ENCODE measurements around the gene INO80C. TPM values are rescaled to one million over a fixed set of nuclear protein-coding genes. Genes with fewer than 3 reads are reported as not detected.

INO80C gene
- polyA plus RNA-seq, 12 donors, result 16.9 to 33.2 (median 27.0) TPM; not detected in 1

DNA sequence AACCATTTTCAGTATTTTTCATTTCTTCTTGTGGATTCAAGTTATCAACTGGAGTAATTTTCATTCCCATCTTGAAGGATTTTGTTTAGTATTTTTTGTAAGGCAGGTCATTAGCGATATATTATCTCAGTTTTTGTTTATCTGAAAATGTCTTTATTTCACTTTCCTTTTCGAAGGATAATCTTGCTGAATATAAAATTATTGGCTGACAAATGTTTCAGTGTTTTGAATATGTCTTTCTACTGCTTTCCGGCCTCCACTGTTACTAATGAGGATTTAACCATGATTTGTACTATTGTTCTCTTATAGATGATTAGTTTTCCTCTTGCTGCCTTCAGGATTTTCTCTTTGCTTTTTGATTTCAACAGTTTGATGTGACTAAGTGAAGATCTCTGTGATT, 62.4 kb downstream of the INO80C start:
- DNase-seq, result no peak

DNA sequence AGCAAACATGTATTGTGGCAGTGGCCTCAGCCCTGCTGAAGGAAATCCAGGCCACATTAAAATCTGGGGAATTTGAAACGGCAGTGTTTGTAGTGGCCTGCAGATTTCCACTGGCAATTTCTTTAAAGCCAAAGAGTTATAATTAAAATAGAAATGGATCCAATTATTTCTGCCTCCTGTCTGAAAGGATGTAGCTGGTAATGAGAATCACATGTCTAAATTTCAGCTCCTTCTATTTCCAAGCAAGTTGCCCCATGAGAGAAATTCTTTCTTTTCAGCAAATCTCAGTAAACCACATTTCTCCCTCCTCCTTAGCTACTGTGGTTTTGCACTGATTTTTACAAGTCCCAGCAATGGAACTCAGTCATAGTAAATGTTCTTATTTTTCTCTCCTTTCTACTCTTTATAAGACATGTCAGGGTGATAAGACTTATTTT, 65.2 kb downstream of the INO80C start:
- no peak for DNase-seq

DNA sequence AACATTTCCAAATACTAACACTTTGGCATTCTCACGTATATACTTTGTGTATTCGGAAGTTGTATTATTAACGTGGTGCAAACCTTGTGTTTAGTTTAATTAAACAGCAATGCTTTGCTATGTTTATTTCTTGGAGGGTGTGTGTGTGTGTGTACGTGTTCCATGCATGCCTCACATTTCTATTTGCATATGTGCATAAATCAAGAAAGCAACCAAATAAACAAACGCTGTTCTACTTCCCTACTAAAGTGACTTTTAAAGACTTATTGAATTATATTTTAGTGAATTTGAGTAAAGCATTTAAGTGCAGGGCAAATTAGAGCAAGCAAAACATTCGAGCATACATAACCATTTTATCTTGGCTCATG, 66.4 kb downstream of the INO80C start:
- no peak for DNase-seq

DNA sequence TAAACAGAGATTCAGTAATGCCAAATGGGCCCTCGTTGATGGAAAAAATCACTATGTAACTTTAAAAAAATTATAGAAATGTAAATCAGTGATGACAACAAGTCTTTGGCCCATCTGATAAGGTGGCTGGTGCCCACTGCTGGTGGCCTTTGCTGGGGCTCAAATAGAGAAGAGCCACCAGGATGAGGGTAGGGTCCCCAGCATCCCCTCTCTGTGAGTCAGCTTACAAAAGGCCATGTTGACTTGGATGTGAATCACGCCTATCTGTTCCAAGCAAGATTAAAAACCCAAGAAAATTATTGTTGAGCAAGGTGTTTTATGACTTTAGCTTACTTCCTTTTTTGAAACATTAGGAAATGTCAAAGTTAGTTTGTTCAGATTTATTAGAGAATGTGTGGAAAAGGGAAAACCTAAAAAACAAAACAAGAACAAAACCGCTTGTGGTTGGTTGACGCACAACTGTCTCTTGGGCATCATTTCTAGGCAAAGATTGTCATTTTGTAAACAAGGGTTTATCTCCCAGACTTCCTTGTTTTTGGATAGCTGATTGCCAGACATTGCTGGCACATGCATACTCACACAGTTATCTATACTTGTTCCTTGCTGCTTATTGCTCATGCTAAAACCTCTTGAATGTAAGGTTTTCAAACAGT, 66.9 kb downstream of the INO80C start:
- no peak for DNase-seq

DNA sequence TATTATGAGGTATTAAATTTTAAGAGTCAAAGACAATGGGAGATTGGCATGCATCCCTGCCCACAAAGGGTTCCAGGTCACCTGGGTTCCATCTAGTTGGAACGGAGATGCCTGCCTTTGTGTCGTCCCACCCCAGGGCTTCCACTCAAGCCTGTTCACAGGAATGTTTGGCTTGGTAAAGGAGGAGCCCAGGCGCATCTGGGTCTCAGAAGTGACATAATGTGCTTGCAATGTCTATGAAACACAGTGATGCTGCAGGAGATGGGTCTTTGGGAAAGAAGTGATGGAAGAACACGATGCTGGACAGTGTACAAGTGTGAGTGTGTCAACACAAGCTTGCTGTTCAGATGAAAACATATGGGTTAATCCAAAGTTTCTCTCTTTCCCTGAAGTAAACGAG, 71.0 kb downstream of the INO80C start:
- DNase-seq, result no peak

DNA sequence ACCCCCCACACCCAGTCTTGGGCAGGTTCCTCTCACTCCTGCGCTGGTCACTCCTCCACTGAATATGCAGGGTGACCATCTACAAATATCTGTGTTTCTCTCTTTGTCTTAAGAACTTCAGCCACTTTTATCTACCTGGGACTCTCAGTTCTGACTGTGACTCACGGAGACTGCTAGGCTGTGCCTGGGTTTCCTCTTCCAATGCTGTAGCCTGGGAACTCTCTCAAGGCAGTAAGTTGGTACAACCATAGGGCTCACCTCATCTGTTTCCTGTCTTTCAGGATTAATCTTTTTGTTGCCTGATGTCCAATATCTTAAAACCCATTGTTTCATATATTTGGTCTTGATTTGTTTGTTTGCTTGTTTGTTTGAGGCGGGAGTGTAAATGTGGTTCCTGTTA, 73.4 kb downstream of the INO80C start:
- no peak for DNase-seq

DNA sequence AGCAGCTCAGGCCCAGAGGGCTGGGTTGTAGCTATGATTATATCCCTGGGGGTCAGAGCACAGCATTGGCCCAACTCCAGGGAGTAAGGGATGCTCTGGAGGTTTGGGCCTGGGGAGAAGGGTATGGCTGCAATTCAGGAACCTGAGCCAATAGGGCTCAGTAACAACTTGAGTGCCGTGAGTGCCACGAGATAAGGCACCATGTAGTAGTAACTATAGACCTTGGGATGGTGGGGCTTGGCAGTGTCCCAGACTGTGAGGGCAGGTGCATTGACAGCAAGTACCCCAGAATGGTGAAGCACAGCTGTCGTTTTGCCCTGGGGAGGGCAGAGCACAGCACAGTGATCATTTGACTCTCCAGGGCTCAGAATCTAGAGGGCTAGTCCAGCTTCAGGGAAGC, 75.5 kb downstream of the INO80C start:
- DNase-seq, result no peak

DNA sequence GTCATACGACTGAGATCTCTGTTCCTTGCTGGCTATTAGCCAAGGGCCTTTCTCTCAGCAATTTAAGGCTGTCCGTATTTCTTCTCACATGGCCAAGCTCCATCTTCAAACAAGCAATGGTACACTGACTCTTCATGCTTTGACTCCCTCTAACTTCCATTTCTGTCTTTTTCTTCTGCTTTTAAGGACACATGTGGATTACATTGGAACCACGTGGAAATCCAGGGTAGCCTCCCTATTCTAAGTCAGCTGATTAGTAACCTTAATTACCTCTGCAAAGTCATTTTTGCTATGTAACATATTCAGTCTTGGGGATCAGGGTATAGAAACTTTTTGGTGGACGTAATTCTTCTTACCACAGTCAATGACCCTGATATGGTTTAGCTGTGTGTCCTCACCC, 79.2 kb downstream of the INO80C start:
- no peak for DNase-seq

Other genes with a start within 250 kb of the INO80C start
- gene ZSCAN30, start 207.7 kb downstream of the INO80C start, polyA plus RNA-seq (ENCODE audit: insufficient read length in 12 of 12), result 10 to 100 TPM in 11 of 12 donors, not detected in 1; 16.8 to 49.8 (median 29.6) TPM
- 10 to 100 TPM in 11 of 12 donors, not detected in 1; 29.7 to 43.1 (median 38.9) TPM for gene ZNF24, start 153.5 kb downstream of the INO80C start, polyA plus RNA-seq (ENCODE audit: insufficient read length in 12 of 12)
- 1 to 10 TPM in 8 of 12 donors, under 1 TPM in 2, not detected in 2; 0.84 to 2.1 (median 1.3) TPM for gene ZNF396, start 120.6 kb downstream of the INO80C start, polyA plus RNA-seq (ENCODE audit: insufficient read length in 12 of 12)
- gene GALNT1, start 83.8 kb upstream of the INO80C start, polyA plus RNA-seq (ENCODE audit: insufficient read length in 12 of 12), result 100 to 1,000 TPM in 7 of 12 donors, 10 to 100 TPM in 4, not detected in 1; 83.3 to 120 (median 104) TPM

All from muscle of arm (tissue), 12 donors.